WERI-Rb-1 (cell line): Measurements from ENCODE around the gene ZNF493.

Experiments
- DNase-seq: peaks from one replicate; pipeline ENCODE4 v3.0.0-alpha.2; 2020
- H3K27ac ChIP-seq: fragments of 250-450 bp; sonication (Bioruptor Pico); 2 replicates; pipeline ENCODE4 v1.5.1; 2020; ENCODE audit warnings: mild to moderate bottlenecking, moderate library complexity
- H3K27me3 ChIP-seq: fragments of 250-450 bp; sonication (Bioruptor Pico); 2 replicates; pipeline ENCODE4 v1.5.1; 2021; ENCODE audit warnings: mild to moderate bottlenecking, low read depth, moderate library complexity; ENCODE audit not compliant: insufficient read depth, severe bottlenecking
- H3K36me3 ChIP-seq: fragments of 250-450 bp; sonication (Bioruptor Pico); 2 replicates; pipeline ENCODE4 v1.5.1; 2020; ENCODE audit warnings: mild to moderate bottlenecking, moderate library complexity
- H3K4me3 ChIP-seq: 2 replicates; pipeline ENCODE4 v1.5.1; 2011; ENCODE audit warnings: low read depth, mild to moderate bottlenecking, control low read depth, low read length
- H3K9me3 ChIP-seq: fragments of 250-450 bp; sonication (Bioruptor Pico); 2 replicates; pipeline ENCODE4 v1.5.1; 2021; ENCODE audit warnings: mild to moderate bottlenecking, moderate library complexity; ENCODE audit not compliant: severe bottlenecking
- CTCF ChIP-seq: IDR thresholded peaks from 2 replicates; pipeline ENCODE4 v1.5.1; 2011; ENCODE audit warnings: low read depth, mild to moderate bottlenecking, control low read depth, inconsistent platforms, low read length

The ZNF493 gene

GRCh38 chr19:21396121-21396520 lies 812 bp upstream of the ZNF493 start:
- Histone ChIP-seq H3K9me3 (peaks cover 3% of the 10 kb centered on the region), H3K27me3 (no peaks in the 10 kb centered on the region), H3K36me3 (peaks cover 20% of the 10 kb centered on the region), H3K27ac (no peak overlapping the region), H3K4me3 (no peak overlapping the region)
- no peak for TF ChIP-seq CTCF
- no peak for DNase-seq

- Histone ChIP-seq H3K27ac (no peak overlapping the region), H3K27me3 (no peaks in the 10 kb centered on the region), H3K36me3 (peaks cover 28% of the 10 kb centered on the region), H3K9me3 (peaks cover 3% of the 10 kb centered on the region), H3K4me3 (no peak overlapping the region)
- no peak for TF ChIP-seq CTCF
- DNase-seq: no peak
These were observed 1.9 kb downstream of the ZNF493 start for GRCh38 chr19:21398851-21399250.

- no peak for TF ChIP-seq CTCF
- no peaks in the 10 kb centered on the region for H3K9me3 ChIP-seq
These were observed 5.5 kb downstream of the ZNF493 start for GRCh38 chr19:21402303-21402985.

GRCh38 chr19:21410166-21410565 lies 13.2 kb downstream of the ZNF493 start:
- no peak for DNase-seq
- no peak for TF ChIP-seq CTCF
- Histone ChIP-seq H3K4me3 (no peak overlapping the region), H3K27me3 (no peaks in the 10 kb centered on the region), H3K36me3 (peaks cover 14% of the 10 kb centered on the region), H3K27ac (no peak overlapping the region), H3K9me3 (no peaks in the 10 kb centered on the region)

More at GRCh38 chr19:21402303-21402985, 5.5 kb downstream of the ZNF493 start:
- DNase-seq: no peak
- Histone ChIP-seq H3K27me3 (no peaks in the 10 kb centered on the region), H3K27ac (no peak overlapping the region), H3K36me3 (peaks cover 28% of the 10 kb centered on the region), H3K4me3 (no peak overlapping the region)

GRCh38 chr19:21422244-21422643 lies 25.3 kb downstream of the ZNF493 start:
- Histone ChIP-seq H3K4me3 (no peak overlapping the region), H3K9me3 (peaks cover 24% of the 10 kb centered on the region)
- TF ChIP-seq CTCF: no peak

More at GRCh38 chr19:21422244-21422643, 25.3 kb downstream of the ZNF493 start:
- H3K27ac ChIP-seq: no peak overlapping the region
- H3K27me3 ChIP-seq: no peaks in the 10 kb centered on the region
- DNase-seq: no peak
- H3K36me3 ChIP-seq: peaks cover 3% of the 10 kb centered on the region
